PFSK-1 (cell line): ENCODE measurements around the gene RIMS4.

ENCODE experiments used
- FOXP2 ChIP-seq: optimal IDR thresholded peaks from 2 replicates; pipeline ENCODE3; 2011; ENCODE audit warnings: borderline replicate concordance, control low read depth, inconsistent platforms; ENCODE audit not compliant: insufficient read depth; ENCODE audit errors: extremely low read length, extremely low read depth
- POLR2AphosphoS5 ChIP-seq: IDR thresholded peaks from 2 replicates; pipeline ENCODE4 v1.6.1; 2012; ENCODE audit warnings: low read depth, mild to moderate bottlenecking, control low read depth, low read length, moderate library complexity
- REST ChIP-seq, 2 experiments: IDR thresholded peaks; 2 replicates each; pipeline versions ENCODE4 v1.6.1 to v1.8.0; 2011 to 2012; ENCODE audit warnings: low read depth in 2 of 2, low read length in 2 of 2, control low read depth in 1 of 2, inconsistent platforms in 1 of 2, mild to moderate bottlenecking in 1 of 2, moderate library complexity in 1 of 2; ENCODE audit not compliant: insufficient read depth in 1 of 2
- SIN3A ChIP-seq: IDR thresholded peaks from 2 replicates; pipeline ENCODE4 v1.6.1; 2012; ENCODE audit warnings: mild to moderate bottlenecking, low read length, moderate library complexity, borderline replicate concordance; ENCODE audit not compliant: insufficient read depth
- TAF1 ChIP-seq: IDR thresholded peaks from 2 replicates; pipeline ENCODE4 v1.6.1; 2012; ENCODE audit warnings: low read length, control low read depth, borderline replicate concordance; ENCODE audit not compliant: insufficient read depth

Gene RIMS4

GRCh38 chr20:44848254-44849015, 38.1 kb upstream of the RIMS4 start:
- TF ChIP-seq SIN3A = no peak

GRCh38 chr20:44843876-44844275, 33.5 kb upstream of the RIMS4 start:
- TF ChIP-seq POLR2AphosphoS5 (no peak), TAF1 (no peak), SIN3A (no peak), REST (IDR thresholded peaks at IDR 0.05; ENCODE audit: insufficient read depth in 1 of 2, low read depth in 2 of 2, low read length in 2 of 2) (no peak), FOXP2 (no peak)

GRCh38 chr20:44841955-44842354, 31.6 kb upstream of the RIMS4 start:
- TF ChIP-seq FOXP2 (no peak), TAF1 (no peak), REST (IDR thresholded peaks at IDR 0.05; ENCODE audit: insufficient read depth in 1 of 2, low read depth in 2 of 2, low read length in 2 of 2) (no peak), SIN3A (no peak), POLR2AphosphoS5 (no peak)

GRCh38 chr20:44840826-44841225, 30.5 kb upstream of the RIMS4 start:
- no peak for TF ChIP-seq POLR2AphosphoS5
- no peak for TF ChIP-seq REST (IDR thresholded peaks at IDR 0.05; ENCODE audit: insufficient read depth in 1 of 2, low read depth in 2 of 2, low read length in 2 of 2)
- TF ChIP-seq TAF1 = no peak
- TF ChIP-seq SIN3A = no peak
- no peak for TF ChIP-seq FOXP2

- TF ChIP-seq REST (IDR thresholded peaks at IDR 0.05; ENCODE audit: insufficient read depth in 1 of 2, low read depth in 2 of 2, low read length in 2 of 2) = no peak
- no peak for TF ChIP-seq SIN3A
- no peak for TF ChIP-seq FOXP2
- TF ChIP-seq TAF1 = no peak
- TF ChIP-seq POLR2AphosphoS5 = no peak
Observed at GRCh38 chr20:44839481-44839880, 29.1 kb upstream of the RIMS4 start.
